Mesendoderm (in vitro differentiated cells): ENCODE data around the gene DDX23.
A peak's percentile ranks its signal among the peaks of the same experiment; 100 is the strongest.
"Not testable (repeated sequence)": the region's sequence is repeated elsewhere in the genome, so short reads cannot be mapped to it uniquely, and the experiment has no call there.

ENCODE experiments used
- DNase-seq: peaks from one replicate; pipeline ENCODE4 v3.0.0; 2013
- H2AK5ac ChIP-seq: 2 replicates; pipeline ENCODE4 v1.6.1; 2013; ENCODE audit warnings: low read length, inconsistent platforms
- H2BK120ac ChIP-seq: 2 replicates; pipeline ENCODE4 v1.6.1; 2013; ENCODE audit warnings: low read depth, mild to moderate bottlenecking, low read length, moderate library complexity, mixed read lengths
- H2BK15ac ChIP-seq: replicated peaks from 2 replicates; pipeline ENCODE4 v1.6.1; 2013; ENCODE audit warnings: low read depth, mild to moderate bottlenecking, moderate library complexity
- H2BK5ac ChIP-seq: 2 replicates; pipeline ENCODE4 v1.6.1; 2013; ENCODE audit warnings: low read length, inconsistent platforms
- H3K18ac ChIP-seq: 2 replicates; pipeline ENCODE4 v1.6.1; 2013; ENCODE audit warnings: mild to moderate bottlenecking, low read length, mixed read lengths
- H3K23ac ChIP-seq: one replicate; pipeline ENCODE4 v1.6.1; 2013; ENCODE audit warnings: low read length
- H3K27ac ChIP-seq: 2 replicates; pipeline ENCODE4 v1.5.1; 2013; ENCODE audit warnings: low read depth, mild to moderate bottlenecking, inconsistent platforms, low read length, moderate library complexity
- H3K27me3 ChIP-seq: 2 replicates; pipeline ENCODE4 v1.6.1; 2013; ENCODE audit warnings: low read length, control low read depth, mild to moderate bottlenecking, inconsistent platforms; ENCODE audit not compliant: insufficient read depth, poor library complexity
- H3K36me3 ChIP-seq: 2 replicates; pipeline ENCODE4 v1.6.1; 2013; ENCODE audit warnings: low read length, inconsistent platforms; ENCODE audit not compliant: control insufficient read depth, insufficient read depth
- H3K4ac ChIP-seq: one replicate; pipeline ENCODE4 v1.6.1; 2013; ENCODE audit warnings: low read depth, mild to moderate bottlenecking, low read length, moderate library complexity
- H3K4me1 ChIP-seq: 2 replicates; pipeline ENCODE4 v1.6.1; 2013; ENCODE audit warnings: low read depth, low read length, inconsistent platforms; ENCODE audit not compliant: control insufficient read depth
- H3K4me2 ChIP-seq: 2 replicates; pipeline ENCODE4 v1.6.1; 2013; ENCODE audit warnings: low read length
- H3K4me3 ChIP-seq: 2 replicates; pipeline ENCODE4 v1.5.1; 2013; ENCODE audit warnings: mild to moderate bottlenecking, low read length
- H3K56ac ChIP-seq: one replicate; pipeline ENCODE4 v1.6.1; 2013; ENCODE audit warnings: low read length
- H3K79me1 ChIP-seq: 2 replicates; pipeline ENCODE4 v1.6.1; 2013; ENCODE audit warnings: low read length, inconsistent platforms
- H3K79me2 ChIP-seq: 2 replicates; pipeline ENCODE4 v1.6.1; 2013; ENCODE audit warnings: mild to moderate bottlenecking, low read length; ENCODE audit not compliant: control insufficient read depth, insufficient read depth
- H3K9ac ChIP-seq: 2 replicates; pipeline ENCODE4 v1.6.1; 2013; ENCODE audit warnings: low read length, inconsistent platforms
- H4K5ac ChIP-seq: one replicate; pipeline ENCODE4 v1.6.1; 2013; ENCODE audit warnings: low read length
- H4K8ac ChIP-seq: one replicate; pipeline ENCODE4 v1.6.1; 2013; ENCODE audit warnings: low read depth, mild to moderate bottlenecking, control low read depth, low read length, moderate library complexity
- WGBS: extraction: QIAGEN DNeasy Blood & Tissue Kit; methylation state at CpG from one replicate; pipeline ENCODE4 v1.1.7; 2013; ENCODE audit warnings: low lambda C conversion rate, missing lambda C conversion rate; ENCODE audit not compliant: insufficient coverage; ENCODE audit errors: extremely low coverage; 5-methylcytosine and 5-hydroxymethylcytosine counted together

The DDX23 gene

DNA sequence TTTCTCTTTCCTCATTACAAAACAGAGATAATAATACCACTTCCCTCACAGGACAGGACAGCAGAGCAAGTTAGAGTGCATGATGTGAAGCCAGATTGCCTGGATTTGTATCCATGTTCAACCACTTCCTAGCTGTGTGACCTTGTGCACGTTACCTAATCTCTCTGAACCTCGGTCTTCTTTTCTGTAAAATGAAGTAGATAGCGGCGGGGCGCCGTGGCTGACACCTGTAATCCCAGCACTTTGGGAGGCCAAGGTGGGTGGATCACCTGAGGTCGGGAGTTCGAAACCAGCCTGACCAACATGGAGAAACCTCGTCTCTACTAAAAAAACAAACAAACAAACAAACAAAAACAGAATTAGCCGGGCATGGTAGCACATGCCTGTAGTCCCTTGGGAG lies 3.0 kb upstream of the DDX23 start:
- not testable (repeated sequence) for H3K36me3 ChIP-seq, H4K5ac ChIP-seq, H4K8ac ChIP-seq, H3K4me3 ChIP-seq, H3K4me2 ChIP-seq, H3K27ac ChIP-seq, H3K9ac ChIP-seq, H2BK15ac ChIP-seq, H3K4ac ChIP-seq, H2BK120ac ChIP-seq, H2AK5ac ChIP-seq, H3K56ac ChIP-seq, H3K4me1 ChIP-seq, H3K23ac ChIP-seq, H3K27me3 ChIP-seq, H3K18ac ChIP-seq, H2BK5ac ChIP-seq, DNase-seq
- Histone ChIP-seq H3K79me2 (peaks cover 18% of the 10 kb centered on the region), H3K79me1 (peaks cover 11% of the 10 kb centered on the region)
- no CpG with 5 or more reads among the region's 10 CpGs for WGBS

GRCh38 chr12:48854488-48854887 lies 2.5 kb upstream of the DDX23 start:
- no peak overlapping the region for H2BK15ac ChIP-seq
- no peak overlapping the region for H2BK120ac ChIP-seq
- no peak overlapping the region for H4K8ac ChIP-seq
- H2BK5ac ChIP-seq = no peak overlapping the region
- peaks cover 2% of the 10 kb centered on the region for H3K4me1 ChIP-seq
- no peak overlapping the region for H3K23ac ChIP-seq
- no peak overlapping the region for H2AK5ac ChIP-seq
- no peak overlapping the region for H3K27ac ChIP-seq
- H3K79me2 ChIP-seq = peaks cover 22% of the 10 kb centered on the region
- H3K9ac ChIP-seq = no peak overlapping the region
- no peak overlapping the region for H3K4me2 ChIP-seq
- DNase-seq = no peak
- H3K56ac ChIP-seq = no peak overlapping the region
- H3K18ac ChIP-seq = no peak overlapping the region
- no peak overlapping the region for H3K4ac ChIP-seq
- no CpG with 5 or more reads among the region's 4 CpGs for WGBS
- no peak overlapping the region for H3K4me3 ChIP-seq
- H3K79me1 ChIP-seq = peaks cover 14% of the 10 kb centered on the region
- H4K5ac ChIP-seq = no peak overlapping the region
- no peaks in the 10 kb centered on the region for H3K27me3 ChIP-seq
- no peaks in the 10 kb centered on the region for H3K36me3 ChIP-seq

DNA sequence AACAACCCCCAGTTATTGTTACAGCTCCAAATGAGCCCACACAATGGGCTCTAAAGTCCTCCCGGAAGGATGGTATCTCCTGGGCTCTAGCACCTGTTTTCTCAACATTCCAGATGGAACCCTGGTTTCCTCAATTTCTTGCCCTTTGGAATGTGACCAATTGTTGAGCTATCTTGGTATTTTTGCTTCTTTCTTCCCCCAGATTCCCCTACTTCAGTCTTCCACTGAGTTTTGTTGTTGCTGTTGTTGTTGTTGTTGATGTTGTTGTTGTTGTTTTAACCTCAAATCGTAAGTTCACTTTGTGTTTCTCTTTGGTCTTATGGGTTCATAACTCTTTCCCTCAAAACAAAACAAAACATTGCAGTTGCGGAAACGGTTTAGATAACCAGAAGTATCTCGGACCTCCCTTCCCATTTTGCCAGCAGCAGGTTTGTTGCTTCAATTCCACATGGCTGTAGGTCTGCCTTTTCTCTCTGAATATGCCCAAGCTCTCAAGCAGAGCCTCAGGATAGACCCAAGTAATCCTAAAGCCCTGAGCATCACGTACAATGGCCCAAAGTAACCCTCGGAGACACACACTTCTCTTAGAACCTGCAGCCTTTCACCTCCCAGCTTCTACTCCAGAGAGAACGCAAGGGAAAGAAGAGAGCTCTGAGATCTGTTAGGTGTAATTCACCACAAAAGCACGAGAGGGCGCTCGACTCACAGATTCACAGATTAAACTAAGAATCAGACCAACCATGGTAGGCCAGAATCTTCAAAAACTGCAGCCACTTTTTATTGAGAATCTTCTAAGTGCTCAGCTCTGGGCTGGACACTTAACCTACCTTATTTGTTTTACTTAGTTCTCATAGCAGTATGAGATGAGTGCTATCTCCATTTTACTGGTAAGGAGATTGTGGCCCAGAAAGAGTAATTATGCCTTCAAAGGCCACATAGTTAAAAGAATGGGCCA lies 1.0 kb upstream of the DDX23 start:
- no peak overlapping the region for H2AK5ac ChIP-seq
- H3K23ac ChIP-seq = no peak overlapping the region
- H4K5ac ChIP-seq = no peak overlapping the region
- H2BK15ac ChIP-seq = no peak overlapping the region
- peaks cover 15% of the 10 kb centered on the region for H3K79me1 ChIP-seq
- H3K56ac ChIP-seq = peak overlapping the region; percentile 69
- no CpG with 5 or more reads among the region's 11 CpGs for WGBS
- H3K4me2 ChIP-seq = peak overlapping the region; percentile 34
- H3K4me3 ChIP-seq = no peak overlapping the region
- no peak overlapping the region for H3K27ac ChIP-seq
- H3K27me3 ChIP-seq = no peaks in the 10 kb centered on the region
- peaks cover 29% of the 10 kb centered on the region for H3K79me2 ChIP-seq
- H3K18ac ChIP-seq = no peak overlapping the region
- no peak overlapping the region for H4K8ac ChIP-seq
- no peak overlapping the region for H2BK120ac ChIP-seq
- H3K4me1 ChIP-seq = peaks cover 2% of the 10 kb centered on the region
- H3K9ac ChIP-seq = peak overlapping the region; percentile 36
- DNase-seq = peak; percentile 94
- no peak overlapping the region for H3K4ac ChIP-seq
- no peak overlapping the region for H2BK5ac ChIP-seq
- H3K36me3 ChIP-seq = no peaks in the 10 kb centered on the region

DNA sequence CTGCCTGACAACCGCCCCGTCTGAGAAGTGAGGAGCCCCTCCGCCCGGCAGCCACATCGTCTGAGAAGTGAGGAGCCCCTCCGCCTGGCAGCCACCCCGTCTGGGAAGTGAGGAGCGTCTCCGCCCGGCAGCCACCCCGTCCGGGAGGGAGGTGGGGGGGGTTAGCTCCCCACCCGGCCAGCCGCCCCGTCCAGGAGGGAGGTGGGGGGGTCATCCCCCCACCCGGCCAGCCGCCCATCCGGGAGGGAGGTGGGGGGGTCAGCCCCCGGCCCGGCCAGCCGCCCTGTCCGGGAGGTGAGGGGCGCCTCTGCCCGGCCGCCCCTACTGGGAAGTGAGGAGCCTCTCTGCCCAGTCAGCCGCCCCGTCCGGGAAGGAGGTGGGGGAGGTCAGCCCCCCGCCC lies 9.9 kb downstream of the DDX23 start:
- H3K27ac ChIP-seq, H3K79me1 ChIP-seq, H2BK5ac ChIP-seq, DNase-seq, H3K18ac ChIP-seq, H2AK5ac ChIP-seq, H3K56ac ChIP-seq, H4K8ac ChIP-seq, H3K4me1 ChIP-seq, H3K23ac ChIP-seq, H2BK15ac ChIP-seq, H3K4me3 ChIP-seq, H3K4me2 ChIP-seq, H2BK120ac ChIP-seq, H4K5ac ChIP-seq, H3K4ac ChIP-seq, H3K27me3 ChIP-seq, H3K9ac ChIP-seq, H3K79me2 ChIP-seq: not testable (repeated sequence)
- no CpG with 5 or more reads among the region's 29 CpGs for WGBS
- H3K36me3 ChIP-seq = peaks cover 15% of the 10 kb centered on the region

DNA sequence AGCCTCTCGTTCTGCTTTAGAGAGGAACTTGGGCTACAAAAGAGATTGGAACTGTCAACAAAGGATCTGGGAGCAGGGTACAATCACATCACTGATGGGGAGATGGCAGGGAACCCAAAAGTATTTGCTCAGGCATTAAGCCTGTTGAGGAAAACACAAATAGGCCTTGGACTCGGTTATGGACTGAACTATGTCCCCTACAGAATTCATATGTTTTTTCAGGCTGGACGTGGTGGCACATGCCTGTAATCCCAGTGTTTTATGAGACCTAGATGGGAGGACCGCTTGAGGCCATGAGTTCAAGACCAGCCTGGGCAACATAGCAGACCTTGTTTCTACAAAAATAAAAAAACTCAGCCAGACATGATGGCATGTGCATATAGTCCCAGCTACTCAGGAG lies 13.9 kb downstream of the DDX23 start:
- H3K4ac ChIP-seq = no peak overlapping the region
- H3K79me2 ChIP-seq = no peaks in the 10 kb centered on the region
- no peak overlapping the region for H2AK5ac ChIP-seq
- H3K23ac ChIP-seq = no peak overlapping the region
- H3K27me3 ChIP-seq = no peaks in the 10 kb centered on the region
- H4K8ac ChIP-seq = no peak overlapping the region
- peaks cover 28% of the 10 kb centered on the region for H3K36me3 ChIP-seq
- no peak overlapping the region for H3K4me3 ChIP-seq
- H3K9ac ChIP-seq = no peak overlapping the region
- no peak overlapping the region for H2BK15ac ChIP-seq
- H3K79me1 ChIP-seq = no peaks in the 10 kb centered on the region
- WGBS = no CpG with 5 or more reads among the region's 4 CpGs
- H3K27ac ChIP-seq = no peak overlapping the region
- no peak for DNase-seq
- H2BK5ac ChIP-seq = no peak overlapping the region
- H2BK120ac ChIP-seq = no peak overlapping the region
- no peak overlapping the region for H3K18ac ChIP-seq
- no peaks in the 10 kb centered on the region for H3K4me1 ChIP-seq
- H3K56ac ChIP-seq = no peak overlapping the region
- H3K4me2 ChIP-seq = no peak overlapping the region
- H4K5ac ChIP-seq = no peak overlapping the region
